Activated naive CD4-positive, alpha-beta T cell treated with anti-CD3 and anti-CD28 coated beads, Interleukin-2, amount 10 ng/mL, durations not matched to agents 7 days and 5 days (primary cell): ENCODE results near the gene UBTD2.
"Not testable (repeated sequence)": the region's sequence is repeated elsewhere in the genome, so short reads cannot be mapped to it uniquely, and the experiment has no call there.

Experiments used
- CTCF ChIA-PET: fragments of 350-600 bp; sonication (Branson Sonifier 250); formaldehyde crosslinking; loops from one replicate; lab custom pipeline; 2021; ENCODE audit warnings: antibody characterized with exemption; lab: Charles Lee
- DNase-seq: peaks from one replicate; pipeline ENCODE4 v3.0.0-alpha.2; 2020
- H3K27ac Mint-ChIP-seq: one replicate; pipeline ENCODE4 v1.8.0; 2021; ENCODE audit warnings: mild to moderate bottlenecking, moderate library complexity, mixed read lengths
- H3K27me3 Mint-ChIP-seq: one replicate; pipeline ENCODE4 v1.8.0; 2021; ENCODE audit warnings: mild to moderate bottlenecking, mixed read lengths
- H3K36me3 Mint-ChIP-seq: one replicate; pipeline ENCODE4 v1.8.0; 2021; ENCODE audit warnings: mixed read lengths
- H3K4me1 Mint-ChIP-seq: one replicate; pipeline ENCODE4 v1.8.0; 2021; ENCODE audit warnings: mixed read lengths
- H3K4me3 Mint-ChIP-seq: one replicate; pipeline ENCODE4 v1.8.0; 2021; ENCODE audit warnings: mild to moderate bottlenecking, moderate library complexity, mixed read lengths
- H3K9me3 Mint-ChIP-seq: one replicate; pipeline ENCODE4 v1.8.0; 2021; ENCODE audit warnings: mixed read lengths

The UBTD2 gene

GRCh38 chr5:172283020-172283861, at the start of gene UBTD2:
Gene UBTD2 (minus strand): TSS chr5:172283764. CDS start chr5:172283665, 99 bp downstream.
- Mint-ChIP-seq H3K27me3 (peaks cover 29% of the 10 kb centered on the region), H3K4me3 (peak within 1 kb of the TSS; percentile 89), H3K27ac (peak within 1 kb of the TSS; percentile 78), H3K9me3 (no peaks in the 10 kb centered on the region), H3K4me1 (peaks cover 25% of the 10 kb centered on the region), H3K36me3 (no peaks in the 10 kb centered on the region)
- CTCF ChIA-PET, result interaction anchor here (0.6 to 1.8 kb wide), 11 partner anchors 10 to 373 kb away, joined by 3 to 5 read pairs (median 3); partner anchors contain the start of gene STK10
- peak; percentile 84 for DNase-seq

GRCh38 chr5:172326901-172327300, 43.3 kb upstream of the UBTD2 start:
- DNase-seq, H3K27ac Mint-ChIP-seq, H3K4me1 Mint-ChIP-seq, H3K27me3 Mint-ChIP-seq, H3K9me3 Mint-ChIP-seq, H3K36me3 Mint-ChIP-seq, CTCF ChIA-PET, H3K4me3 Mint-ChIP-seq: not testable (repeated sequence)

GRCh38 chr5:172325452-172325851, 41.9 kb upstream of the UBTD2 start:
- Mint-ChIP-seq H3K27me3 (peaks cover 5% of the 10 kb centered on the region), H3K4me1 (no peaks in the 10 kb centered on the region), H3K36me3 (no peaks in the 10 kb centered on the region), H3K9me3 (no peaks in the 10 kb centered on the region), H3K4me3 (no peak overlapping the region), H3K27ac (no peak overlapping the region)
- CTCF ChIA-PET, result no interaction called here
- DNase-seq, result no peak

- CTCF ChIA-PET, result no interaction called here
- Mint-ChIP-seq H3K4me1 (no peaks in the 10 kb centered on the region), H3K27ac (no peak overlapping the region), H3K4me3 (no peak overlapping the region), H3K27me3 (peaks cover 10% of the 10 kb centered on the region), H3K36me3 (no peaks in the 10 kb centered on the region), H3K9me3 (no peaks in the 10 kb centered on the region)
- no peak for DNase-seq
These were observed 38.7 kb upstream of the UBTD2 start for GRCh38 chr5:172322028-172322965.

GRCh38 chr5:172321593-172321992, 38.0 kb upstream of the UBTD2 start:
- CTCF ChIA-PET, result no interaction called here
- no peak overlapping the region for H3K27ac Mint-ChIP-seq
- H3K36me3 Mint-ChIP-seq, result no peaks in the 10 kb centered on the region
- no peaks in the 10 kb centered on the region for H3K4me1 Mint-ChIP-seq
- H3K9me3 Mint-ChIP-seq, result no peaks in the 10 kb centered on the region
- peaks cover 12% of the 10 kb centered on the region for H3K27me3 Mint-ChIP-seq
- no peak for DNase-seq
- H3K4me3 Mint-ChIP-seq, result no peak overlapping the region

- H3K4me1 Mint-ChIP-seq, result no peaks in the 10 kb centered on the region
- H3K9me3 Mint-ChIP-seq, result no peaks in the 10 kb centered on the region
- no peak overlapping the region for H3K4me3 Mint-ChIP-seq
- peaks cover 12% of the 10 kb centered on the region for H3K27me3 Mint-ChIP-seq
- no peak for DNase-seq
- no peak overlapping the region for H3K27ac Mint-ChIP-seq
- CTCF ChIA-PET, result interaction anchor here (1.6 kb wide), 1 partner anchor 131 kb away, joined by 3 read pairs; no protein-coding TSS in a partner anchor
- H3K36me3 Mint-ChIP-seq, result no peaks in the 10 kb centered on the region
These were observed 36.3 kb upstream of the UBTD2 start for GRCh38 chr5:172319708-172320441.

- no peak for DNase-seq
- Mint-ChIP-seq H3K27ac (no peak overlapping the region), H3K4me1 (no peaks in the 10 kb centered on the region), H3K4me3 (no peak overlapping the region), H3K27me3 (peaks cover 22% of the 10 kb centered on the region), H3K36me3 (no peaks in the 10 kb centered on the region), H3K9me3 (no peaks in the 10 kb centered on the region)
- CTCF ChIA-PET, result no interaction called here
These were observed 32.3 kb upstream of the UBTD2 start for GRCh38 chr5:172315587-172316493.

- no peaks in the 10 kb centered on the region for H3K4me1 Mint-ChIP-seq
- H3K27ac Mint-ChIP-seq, result no peak overlapping the region
- peaks cover 22% of the 10 kb centered on the region for H3K27me3 Mint-ChIP-seq
- CTCF ChIA-PET, result interaction anchor here (0.6 to 0.7 kb wide), 3 partner anchors 53 to 990 kb away, joined by 3 read pairs; no protein-coding TSS in a partner anchor
- H3K36me3 Mint-ChIP-seq, result no peaks in the 10 kb centered on the region
- H3K4me3 Mint-ChIP-seq, result no peak overlapping the region
- no peaks in the 10 kb centered on the region for H3K9me3 Mint-ChIP-seq
- DNase-seq, result no peak
These were observed 30.4 kb upstream of the UBTD2 start for GRCh38 chr5:172313915-172314314.

- no peaks in the 10 kb centered on the region for H3K9me3 Mint-ChIP-seq
- H3K27me3 Mint-ChIP-seq, result peaks cover 19% of the 10 kb centered on the region
- H3K4me3 Mint-ChIP-seq, result no peak overlapping the region
- H3K36me3 Mint-ChIP-seq, result no peaks in the 10 kb centered on the region
- no peaks in the 10 kb centered on the region for H3K4me1 Mint-ChIP-seq
- DNase-seq, result no peak
- CTCF ChIA-PET, result no interaction called here
- no peak overlapping the region for H3K27ac Mint-ChIP-seq
These were observed 28.7 kb upstream of the UBTD2 start for GRCh38 chr5:172312286-172312685.

- no peak for DNase-seq
- CTCF ChIA-PET, result no interaction called here
- Mint-ChIP-seq H3K27me3 (peaks cover 20% of the 10 kb centered on the region), H3K9me3 (no peaks in the 10 kb centered on the region), H3K27ac (no peak overlapping the region), H3K36me3 (no peaks in the 10 kb centered on the region), H3K4me1 (no peaks in the 10 kb centered on the region), H3K4me3 (no peak overlapping the region)
These were observed 28.0 kb upstream of the UBTD2 start for GRCh38 chr5:172311605-172312004.

- no peaks in the 10 kb centered on the region for H3K9me3 Mint-ChIP-seq
- no peak for DNase-seq
- H3K4me1 Mint-ChIP-seq, result no peaks in the 10 kb centered on the region
- peaks cover 20% of the 10 kb centered on the region for H3K27me3 Mint-ChIP-seq
- CTCF ChIA-PET, result no interaction called here
- H3K27ac Mint-ChIP-seq, result no peak overlapping the region
- H3K36me3 Mint-ChIP-seq, result no peaks in the 10 kb centered on the region
- H3K4me3 Mint-ChIP-seq, result no peak overlapping the region
These were observed 27.5 kb upstream of the UBTD2 start for GRCh38 chr5:172311026-172311425.

GRCh38 chr5:172305380-172305779, 21.8 kb upstream of the UBTD2 start:
- H3K27me3 Mint-ChIP-seq, result peaks cover 13% of the 10 kb centered on the region
- no peak overlapping the region for H3K27ac Mint-ChIP-seq
- peaks cover 3% of the 10 kb centered on the region for H3K9me3 Mint-ChIP-seq
- H3K36me3 Mint-ChIP-seq, result no peaks in the 10 kb centered on the region
- H3K4me3 Mint-ChIP-seq, result no peak overlapping the region
- H3K4me1 Mint-ChIP-seq, result no peaks in the 10 kb centered on the region
- CTCF ChIA-PET, result no interaction called here
- DNase-seq, result no peak
